ENCODE data around the gene LAMC2. TPM values are rescaled to one million over a fixed set of nuclear protein-coding genes. Genes with fewer than 3 reads are reported as not detected.
A peak's percentile ranks its signal among the peaks of the same experiment; 100 is the strongest.

Gene LAMC2
- total RNA-seq, 1 donor from 2014 or later, result 0.36 TPM

DNA sequence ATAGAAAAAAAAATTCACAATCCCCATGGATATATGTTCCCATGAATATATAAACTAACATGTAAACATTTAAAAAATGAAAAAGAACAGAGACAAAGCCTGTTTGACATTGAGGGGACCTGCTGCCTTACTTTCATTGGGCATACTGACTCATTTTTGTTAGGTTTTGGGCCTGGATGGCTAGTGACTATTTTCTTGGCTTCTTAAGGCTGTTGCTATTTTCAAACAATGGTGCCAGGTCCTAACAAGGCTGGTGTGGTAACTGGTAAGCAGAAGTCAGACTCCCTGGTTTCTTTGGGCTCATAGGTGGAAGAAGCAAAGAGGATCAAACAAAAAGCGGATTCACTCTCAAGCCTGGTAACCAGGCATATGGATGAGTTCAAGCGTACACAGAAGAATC is 51.0 kb downstream of the LAMC2 start:
- DNase-seq (ENCODE audit: low spot score), result no peak
- H2AFZ ChIP-seq (replicated peaks), result no peak overlapping the region
- H3K36me3 ChIP-seq, result no peaks in the 10 kb centered on the region
- H3K4me2 ChIP-seq, result no peak overlapping the region
- H3K9ac ChIP-seq, result no peak overlapping the region
- no peaks in the 10 kb centered on the region for H3K36me3 Mint-ChIP-seq
- H4K20me1 ChIP-seq (ENCODE audit: low read depth), result no peaks in the 10 kb centered on the region
- no peak overlapping the region for H3K4me3 ChIP-seq
- no peak overlapping the region for H3K4me3 Mint-ChIP-seq
- peaks cover 33% of the 10 kb centered on the region for H3K4me1 ChIP-seq
- H3K79me2 ChIP-seq (ENCODE audit: low read depth), result no peaks in the 10 kb centered on the region
- H3K27me3 ChIP-seq, result no peaks in the 10 kb centered on the region
- H3K9me3 ChIP-seq (ENCODE audit: low read depth), result no peaks in the 10 kb centered on the region
- TF ChIP-seq EZH2phosphoT487 (IDR thresholded peaks at IDR 0.05) (no peak), EZH2 (IDR thresholded peaks at IDR 0.05) (no peak), CTCF (IDR thresholded peaks at IDR 0.05) (no peak)
- peaks cover 38% of the 10 kb centered on the region for H3K4me1 Mint-ChIP-seq
- peaks cover 5% of the 10 kb centered on the region for H3K27me3 Mint-ChIP-seq (ENCODE audit: insufficient read depth, low read depth)
- H3K9me3 Mint-ChIP-seq, result no peaks in the 10 kb centered on the region
- no peak overlapping the region for H3K27ac ChIP-seq
- peak overlapping the region; percentile 55 for H3K27ac Mint-ChIP-seq
- peaks cover 32% of the 10 kb centered on the region for H3F3A ChIP-seq (ENCODE audit: low read depth)

- no peaks in the 10 kb centered on the region for H3K36me3 ChIP-seq
- peaks cover 5% of the 10 kb centered on the region for H3K27me3 Mint-ChIP-seq (ENCODE audit: insufficient read depth, low read depth)
- H3F3A ChIP-seq (ENCODE audit: low read depth), result peaks cover 30% of the 10 kb centered on the region
- H3K4me1 ChIP-seq, result peaks cover 33% of the 10 kb centered on the region
- no peak overlapping the region for H2AFZ ChIP-seq (replicated peaks)
- H3K4me3 Mint-ChIP-seq, result no peak overlapping the region
- H3K27ac Mint-ChIP-seq, result no peak overlapping the region
- no peak overlapping the region for H3K9ac ChIP-seq
- no peaks in the 10 kb centered on the region for H3K9me3 ChIP-seq (ENCODE audit: low read depth)
- no peak overlapping the region for H3K4me2 ChIP-seq
- H3K4me3 ChIP-seq, result no peak overlapping the region
- H3K4me1 Mint-ChIP-seq, result peaks cover 38% of the 10 kb centered on the region
- TF ChIP-seq CTCF (IDR thresholded peaks at IDR 0.05), result no peak
- TF ChIP-seq EZH2 (IDR thresholded peaks at IDR 0.05), result no peak
- no peak for TF ChIP-seq EZH2phosphoT487 (IDR thresholded peaks at IDR 0.05)
- H3K27me3 ChIP-seq, result no peaks in the 10 kb centered on the region
- H3K79me2 ChIP-seq (ENCODE audit: low read depth), result no peaks in the 10 kb centered on the region
- H3K36me3 Mint-ChIP-seq, result no peaks in the 10 kb centered on the region
- H3K27ac ChIP-seq, result no peak overlapping the region
- DNase-seq (ENCODE audit: low spot score), result no peak
- no peaks in the 10 kb centered on the region for H3K9me3 Mint-ChIP-seq
- H4K20me1 ChIP-seq (ENCODE audit: low read depth), result no peaks in the 10 kb centered on the region
These were observed 52.0 kb downstream of the LAMC2 start for GRCh38 chr1:183238071-183238470.

DNA sequence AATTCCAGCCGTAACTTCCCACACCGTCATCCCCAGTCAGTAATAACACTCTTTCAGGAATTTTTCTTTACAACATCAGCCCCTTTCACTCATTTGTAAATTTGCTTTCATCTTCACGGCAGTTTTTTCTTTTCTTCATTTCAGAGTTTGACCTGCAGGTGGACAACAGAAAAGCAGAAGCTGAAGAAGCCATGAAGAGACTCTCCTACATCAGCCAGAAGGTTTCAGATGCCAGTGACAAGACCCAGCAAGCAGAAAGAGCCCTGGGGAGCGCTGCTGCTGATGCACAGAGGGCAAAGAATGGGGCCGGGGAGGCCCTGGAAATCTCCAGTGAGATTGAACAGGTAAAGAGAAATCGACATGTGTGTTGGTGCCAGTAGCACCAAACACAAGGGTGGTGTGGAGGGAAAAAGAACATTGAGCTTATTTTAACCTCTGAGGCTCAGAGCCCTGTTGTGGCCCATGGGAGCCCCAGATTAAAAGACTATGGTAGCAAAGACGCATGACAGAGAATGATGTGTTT is 53.2 kb downstream of the LAMC2 start:
- TF ChIP-seq EZH2phosphoT487 (IDR thresholded peaks at IDR 0.05), result no peak
- peak; percentile 13 for TF ChIP-seq CTCF (IDR thresholded peaks at IDR 0.05)
- no peaks in the 10 kb centered on the region for H3K36me3 Mint-ChIP-seq
- peaks cover 32% of the 10 kb centered on the region for H3K4me1 ChIP-seq
- no peaks in the 10 kb centered on the region for H3K79me2 ChIP-seq (ENCODE audit: low read depth)
- H3K27me3 Mint-ChIP-seq (ENCODE audit: insufficient read depth, low read depth), result peaks cover 5% of the 10 kb centered on the region
- peaks cover 20% of the 10 kb centered on the region for H3F3A ChIP-seq (ENCODE audit: low read depth)
- no peaks in the 10 kb centered on the region for H3K36me3 ChIP-seq
- no peak overlapping the region for H3K4me2 ChIP-seq
- no peak overlapping the region for H3K9ac ChIP-seq
- no peaks in the 10 kb centered on the region for H3K27me3 ChIP-seq
- peaks cover 35% of the 10 kb centered on the region for H3K4me1 Mint-ChIP-seq
- no peaks in the 10 kb centered on the region for H3K9me3 ChIP-seq (ENCODE audit: low read depth)
- peak overlapping the region; percentile 78 for H2AFZ ChIP-seq (replicated peaks)
- no peaks in the 10 kb centered on the region for H3K9me3 Mint-ChIP-seq
- DNase-seq (ENCODE audit: low spot score), result no peak
- H3K27ac ChIP-seq, result no peak overlapping the region
- H3K4me3 Mint-ChIP-seq, result no peak overlapping the region
- no peak overlapping the region for H3K4me3 ChIP-seq
- H4K20me1 ChIP-seq (ENCODE audit: low read depth), result no peaks in the 10 kb centered on the region
- H3K27ac Mint-ChIP-seq, result peak overlapping the region; percentile 7

Data from neural progenitor cell (in vitro differentiated cells).